Superior temporal gyrus (tissue), 1 donor: ENCODE measurements around the gene PDZD2.
"Not testable (repeated sequence)": the region's sequence is repeated elsewhere in the genome, so short reads cannot be mapped to it uniquely, and the experiment has no call there.

Source experiments
- DNase-seq: peaks from one replicate; pipeline ENCODE4 v3.0.0-alpha.2; 2016; ENCODE audit errors: extremely low spot score

Gene PDZD2

GRCh38 chr5:32039133-32039532, 400.2 kb downstream of the PDZD2 start:
- not testable (repeated sequence) for DNase-seq

- DNase-seq = not testable (repeated sequence)
Measured at GRCh38 chr5:32039601-32040000, 400.7 kb downstream of the PDZD2 start.

- not testable (repeated sequence) for DNase-seq
Measured at GRCh38 chr5:32040181-32040695, 401.3 kb downstream of the PDZD2 start.

GRCh38 chr5:32042551-32042961, 403.6 kb downstream of the PDZD2 start:
- no peak for DNase-seq

- no peak for DNase-seq
Measured at GRCh38 chr5:32043105-32043504, 404.2 kb downstream of the PDZD2 start.

GRCh38 chr5:32044434-32044833, 405.5 kb downstream of the PDZD2 start:
- DNase-seq = no peak

GRCh38 chr5:32044939-32045338, 406.0 kb downstream of the PDZD2 start:
- no peak for DNase-seq

GRCh38 chr5:32047056-32047455, 408.1 kb downstream of the PDZD2 start:
- DNase-seq = no peak

GRCh38 chr5:32051796-32052195, 412.9 kb downstream of the PDZD2 start:
- DNase-seq = no peak

- DNase-seq = no peak
Measured at GRCh38 chr5:32055891-32056866, 417.2 kb downstream of the PDZD2 start.

GRCh38 chr5:32057187-32058096, 418.5 kb downstream of the PDZD2 start:
- no peak for DNase-seq

- no peak for DNase-seq
Measured at GRCh38 chr5:32058101-32058500, 419.2 kb downstream of the PDZD2 start.

GRCh38 chr5:32058997-32059396, 420.1 kb downstream of the PDZD2 start:
- DNase-seq = no peak

- no peak for DNase-seq
Measured at GRCh38 chr5:32059761-32060530, 421.0 kb downstream of the PDZD2 start.

GRCh38 chr5:32061236-32061635, 422.3 kb downstream of the PDZD2 start:
- no peak for DNase-seq

- DNase-seq = no peak
Measured at GRCh38 chr5:32066448-32066847, 427.5 kb downstream of the PDZD2 start.

GRCh38 chr5:32067774-32068470, 429.0 kb downstream of the PDZD2 start:
- DNase-seq = no peak

- no peak for DNase-seq
Measured at GRCh38 chr5:32068561-32068960, 429.6 kb downstream of the PDZD2 start.

- DNase-seq = no peak
Measured at GRCh38 chr5:32069396-32069795, 430.5 kb downstream of the PDZD2 start.

- DNase-seq = no peak
Measured at GRCh38 chr5:32071351-32071944, 432.5 kb downstream of the PDZD2 start.
